Panc1 (cell line): Measurements from ENCODE around the gene FMNL3. TPM values are rescaled to one million over a fixed set of nuclear protein-coding genes. Genes with fewer than 3 reads are reported as not detected.

Experiments
- ATAC-seq: fragments of 200-7000 bp; cut with Tn5 transposase; 2 replicates; pipeline ENCODE4 v1.9.1; 2020; ENCODE audit warnings: mild to moderate bottlenecking, moderate library complexity
- BruUV-seq: library from RNA; stranded (reverse); fragments of 400-500 nt; replicated peaks from 2 replicates; lab custom pipeline; 2021; lab: Mats Ljungman, UMichigan
- CTCF ChIA-PET: fragments of 300-600 bp; sonication (Branson Sonifier 250); formaldehyde crosslinking; loops from one replicate; lab custom pipeline; 2022; ENCODE audit warnings: antibody characterized with exemption; lab: Charles Lee
- POLR2A ChIA-PET: fragments of 300-600 bp; sonication (Branson Sonifier 250); formaldehyde crosslinking; loops from one replicate; lab custom pipeline; 2022; ENCODE audit warnings: antibody characterized with exemption; lab: Charles Lee
- DNase-seq: peaks from one replicate; pipeline ENCODE4 v3.0.0-alpha.2; 2010; ENCODE audit warnings: low read depth, low spot score
- H3K27ac ChIP-seq: 2 replicates; pipeline ENCODE4 v1.5.1; 2011; ENCODE audit warnings: mild to moderate bottlenecking, low read length, inconsistent platforms
- H3K27me3 ChIP-seq: fragments of 200-500 bp; sonication (Bioruptor generic); 2 replicates; pipeline ENCODE4 v1.6.0; 2014; ENCODE audit warnings: low read length, inconsistent platforms; ENCODE audit not compliant: control insufficient read depth, insufficient read depth
- H3K36me3 ChIP-seq: fragments of 200-500 bp; sonication (Bioruptor generic); 2 replicates; pipeline ENCODE4 v1.5.1; 2014; ENCODE audit warnings: inconsistent platforms, mild to moderate bottlenecking, low read length, moderate library complexity; ENCODE audit not compliant: control insufficient read depth, insufficient read depth
- H3K4me1 ChIP-seq: 2 replicates; pipeline ENCODE4 v1.5.1; 2011; ENCODE audit warnings: inconsistent platforms, mild to moderate bottlenecking, low read length, moderate library complexity; ENCODE audit not compliant: control insufficient read depth, insufficient read depth
- H3K4me3 ChIP-seq, 2 experiments: 2 replicates each; pipeline ENCODE4 v1.5.1; 2011 to 2012; ENCODE audit warnings: low read depth in 2 of 2, low read length in 2 of 2, mild to moderate bottlenecking in 2 of 2, inconsistent platforms in 1 of 2, moderate library complexity in 1 of 2
- H3K9me3 ChIP-seq: fragments of 200-500 bp; sonication (Bioruptor generic); 2 replicates; pipeline ENCODE4 v1.5.1; 2014; ENCODE audit warnings: low read depth, mild to moderate bottlenecking, inconsistent platforms, low read length, moderate library complexity; ENCODE audit not compliant: control insufficient read depth, insufficient read depth
- CTCF ChIP-seq: fragments of 450-650 bp; IDR thresholded peaks from 2 replicates; pipeline ENCODE4 v1.5.1; 2017; ENCODE audit warnings: mild to moderate bottlenecking
- POLR2AphosphoS5 ChIP-seq: IDR thresholded peaks from 2 replicates; pipeline ENCODE4 v1.6.1; 2012; ENCODE audit warnings: mild to moderate bottlenecking, low read depth, low read length, moderate library complexity
- SIN3A ChIP-seq: IDR thresholded peaks from 2 replicates; pipeline ENCODE4 v1.6.1; 2012; ENCODE audit warnings: low read depth, mild to moderate bottlenecking, low read length, moderate library complexity, borderline replicate concordance; ENCODE audit not compliant: insufficient read depth
- TCF7L2 ChIP-seq: IDR thresholded peaks from 2 replicates; pipeline ENCODE4 v1.6.1; 2011; ENCODE audit warnings: mild to moderate bottlenecking, low read depth, low read length, inconsistent platforms
- in situ Hi-C: cut with HindIII; loops from 2 replicates; pipeline ENCODE4 v1.10.0; 2016; ENCODE audit warnings: low sequenced_read_pairs, low pct_unique_long_range_greater_than_20kb
- intact Hi-C: fragments of 100-400 bp; cut with micrococcal nuclease; formaldehyde crosslinking; loops from one replicate; pipeline ENCODE4 v1.10.0; 2022; ENCODE audit not compliant: unreplicated experiment
- total RNA-seq: library from RNA; stranded (reverse); gene quantifications from one replicate; pipeline ENCODE4 v1.2.1, GENCODE V29; 2021; ENCODE audit not compliant: unreplicated experiment
- TF ChIP-seq, protein P1 (sequence below), 2 experiments: IDR thresholded peaks; 2 replicates each; pipeline ENCODE4 v1.6.1; 2011 to 2012; ENCODE audit warnings: low read depth in 2 of 2, control low read depth in 1 of 2, low read length in 1 of 2, mild to moderate bottlenecking in 1 of 2, moderate library complexity in 1 of 2; ENCODE audit not compliant: insufficient read depth in 1 of 2

FMNL3 gene
- total RNA-seq, 1 experiment from 2014 or later, result 25.7 TPM

DNA sequence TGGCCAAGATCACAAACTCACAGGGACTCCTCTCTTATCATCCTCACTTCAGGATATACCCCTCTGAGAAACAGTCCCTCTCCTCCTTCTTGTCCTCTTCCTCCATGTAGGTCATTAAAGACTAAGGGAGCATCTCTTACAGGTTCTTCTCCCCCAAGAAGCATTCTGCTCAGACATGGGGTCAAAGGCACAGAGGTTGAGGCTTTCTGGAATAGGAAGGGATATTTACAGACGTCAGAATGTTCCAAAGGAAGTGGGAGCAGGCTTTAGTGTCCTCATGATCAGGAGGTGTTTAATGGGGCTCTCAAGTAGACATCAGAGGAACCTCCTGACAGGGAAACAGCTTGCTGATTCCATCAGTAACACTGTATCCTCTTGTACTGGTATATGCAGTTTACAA lies 47.5 kb downstream of the FMNL3 start:
- BruUV-seq, result no TSS peak
- no peaks in the 10 kb centered on the region for H3K9me3 ChIP-seq
- no peak overlapping the region for H3K4me3 ChIP-seq
- ChIA-PET POLR2A (interaction anchor here (0.5 kb wide), 1 partner anchor 32 kb away, joined by 3 read pairs; no protein-coding TSS in a partner anchor), CTCF (no interaction called here)
- H3K27me3 ChIP-seq, result no peaks in the 10 kb centered on the region
- H3K27ac ChIP-seq, result no peak overlapping the region
- DNase-seq (no peak), ATAC-seq (no peak)
- intact Hi-C loops (no loop called here), in situ Hi-C loops (no loop called here)
- H3K4me1 ChIP-seq, result no peaks in the 10 kb centered on the region
- no peaks in the 10 kb centered on the region for H3K36me3 ChIP-seq
- no peak for TF ChIP-seq SIN3A
- no peak for TF ChIP-seq TCF7L2
- no peak for TF ChIP-seq CTCF
- TF ChIP-seq, protein P1, sequence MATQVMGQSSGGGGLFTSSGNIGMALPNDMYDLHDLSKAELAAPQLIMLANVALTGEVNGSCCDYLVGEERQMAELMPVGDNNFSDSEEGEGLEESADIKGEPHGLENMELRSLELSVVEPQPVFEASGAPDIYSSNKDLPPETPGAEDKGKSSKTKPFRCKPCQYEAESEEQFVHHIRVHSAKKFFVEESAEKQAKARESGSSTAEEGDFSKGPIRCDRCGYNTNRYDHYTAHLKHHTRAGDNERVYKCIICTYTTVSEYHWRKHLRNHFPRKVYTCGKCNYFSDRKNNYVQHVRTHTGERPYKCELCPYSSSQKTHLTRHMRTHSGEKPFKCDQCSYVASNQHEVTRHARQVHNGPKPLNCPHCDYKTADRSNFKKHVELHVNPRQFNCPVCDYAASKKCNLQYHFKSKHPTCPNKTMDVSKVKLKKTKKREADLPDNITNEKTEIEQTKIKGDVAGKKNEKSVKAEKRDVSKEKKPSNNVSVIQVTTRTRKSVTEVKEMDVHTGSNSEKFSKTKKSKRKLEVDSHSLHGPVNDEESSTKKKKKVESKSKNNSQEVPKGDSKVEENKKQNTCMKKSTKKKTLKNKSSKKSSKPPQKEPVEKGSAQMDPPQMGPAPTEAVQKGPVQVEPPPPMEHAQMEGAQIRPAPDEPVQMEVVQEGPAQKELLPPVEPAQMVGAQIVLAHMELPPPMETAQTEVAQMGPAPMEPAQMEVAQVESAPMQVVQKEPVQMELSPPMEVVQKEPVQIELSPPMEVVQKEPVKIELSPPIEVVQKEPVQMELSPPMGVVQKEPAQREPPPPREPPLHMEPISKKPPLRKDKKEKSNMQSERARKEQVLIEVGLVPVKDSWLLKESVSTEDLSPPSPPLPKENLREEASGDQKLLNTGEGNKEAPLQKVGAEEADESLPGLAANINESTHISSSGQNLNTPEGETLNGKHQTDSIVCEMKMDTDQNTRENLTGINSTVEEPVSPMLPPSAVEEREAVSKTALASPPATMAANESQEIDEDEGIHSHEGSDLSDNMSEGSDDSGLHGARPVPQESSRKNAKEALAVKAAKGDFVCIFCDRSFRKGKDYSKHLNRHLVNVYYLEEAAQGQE (IDR thresholded peaks at IDR 0.05; ENCODE audit: insufficient read depth in 1 of 2, low read depth in 2 of 2, low read length in 1 of 2), result no peak
- no peak for TF ChIP-seq POLR2AphosphoS5

DNA sequence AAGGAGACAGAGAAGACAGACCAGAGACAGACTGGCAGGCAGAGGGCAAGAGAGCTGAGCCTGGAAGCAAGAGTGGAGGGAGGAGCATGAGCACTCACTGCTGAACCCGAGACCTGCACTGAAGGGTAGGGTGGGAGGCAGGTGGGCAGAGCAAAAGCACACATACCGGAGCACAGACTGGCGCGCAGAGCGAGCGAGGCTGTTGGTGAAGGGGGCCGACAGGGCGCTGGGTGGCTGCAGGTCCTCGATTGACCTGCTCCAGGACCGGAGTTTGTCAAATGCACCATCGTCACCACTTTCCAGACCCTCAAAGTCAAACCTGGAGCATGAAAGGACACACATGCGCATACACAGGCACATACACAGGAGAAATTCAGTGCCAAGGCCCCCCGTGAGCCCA lies 48.9 kb downstream of the FMNL3 start:
- H3K9me3 ChIP-seq, result no peaks in the 10 kb centered on the region
- no peak overlapping the region for H3K4me3 ChIP-seq
- CTCF ChIA-PET, result no interaction called here
- no peak overlapping the region for H3K27ac ChIP-seq
- H3K4me1 ChIP-seq, result no peaks in the 10 kb centered on the region
- TF ChIP-seq TCF7L2 (no peak), SIN3A (no peak), POLR2AphosphoS5 (no peak), CTCF (no peak)
- TF ChIP-seq, protein P1 (IDR thresholded peaks at IDR 0.05; ENCODE audit: insufficient read depth in 1 of 2, low read depth in 2 of 2, low read length in 1 of 2), result no peak
- no peaks in the 10 kb centered on the region for H3K36me3 ChIP-seq
- DNase-seq (no peak), ATAC-seq (no peak)
- POLR2A ChIA-PET, result no interaction called here
- no TSS peak for BruUV-seq
- in situ Hi-C loops (no loop called here), intact Hi-C loops (no loop called here)
- H3K27me3 ChIP-seq, result no peaks in the 10 kb centered on the region
